HL-60 (cell line): ENCODE results near the gene IL1A.

Source experiments
- DNase-seq, 2 experiments: peaks; one replicate each; pipeline ENCODE4 v3.0.0-alpha.2; 2010 to 2020; ENCODE audit warnings: low read depth in 1 of 2, low spot score in 1 of 2
- H3K27ac ChIP-seq: fragments of 250-450 bp; sonication (Bioruptor Pico); replicated peaks from 2 replicates; pipeline ENCODE4 v1.5.1; 2020; ENCODE audit warnings: mild to moderate bottlenecking, moderate library complexity
- H3K27me3 ChIP-seq: fragments of 250-450 bp; sonication (Bioruptor Pico); 2 replicates; pipeline ENCODE4 v1.5.1; 2021; ENCODE audit warnings: mild to moderate bottlenecking, moderate library complexity; ENCODE audit not compliant: insufficient read depth, poor library complexity, severe bottlenecking
- H3K4me3 ChIP-seq: replicated peaks from 2 replicates; pipeline ENCODE4 v1.5.1; 2011; ENCODE audit warnings: mild to moderate bottlenecking, control low read depth, low read length; ENCODE audit not compliant: insufficient read depth
- CTCF ChIP-seq: IDR thresholded peaks from one replicate; pipeline ENCODE4 v1.5.1; 2011; ENCODE audit warnings: low read length, control low read depth, inconsistent platforms; ENCODE audit not compliant: insufficient read depth
- GABPA ChIP-seq: IDR thresholded peaks from 2 replicates; pipeline ENCODE4 v1.6.1; 2012; ENCODE audit warnings: low read depth
- POLR2AphosphoS5 ChIP-seq: IDR thresholded peaks from 2 replicates; pipeline ENCODE4 v1.6.1; 2012; ENCODE audit warnings: low read depth
- REST ChIP-seq: IDR thresholded peaks from 2 replicates; pipeline ENCODE4 v1.6.1; 2012; ENCODE audit warnings: low read depth; ENCODE audit not compliant: insufficient replicate concordance
- SPI1 ChIP-seq: IDR thresholded peaks from 2 replicates; pipeline ENCODE4 v1.6.1; 2012; ENCODE audit warnings: low read depth, mild to moderate bottlenecking, borderline replicate concordance

IL1A gene

GRCh38 chr2:112755444-112755843 is 28.8 kb downstream of the IL1A start:
- Histone ChIP-seq H3K27ac (peak overlapping the region; percentile 65), H3K27me3 (no peaks in the 10 kb centered on the region), H3K4me3 (no peak overlapping the region)
- no peak for DNase-seq
- TF ChIP-seq CTCF, result no peak
- no peak for TF ChIP-seq GABPA
- TF ChIP-seq SPI1, result no peak
- TF ChIP-seq POLR2AphosphoS5, result no peak
- TF ChIP-seq REST, result no peak

GRCh38 chr2:112754564-112754963 is 29.7 kb downstream of the IL1A start:
- Histone ChIP-seq H3K4me3 (no peak overlapping the region), H3K27ac (peak overlapping the region; percentile 65), H3K27me3 (no peaks in the 10 kb centered on the region)
- peak; percentile 35 to 87 for DNase-seq
- TF ChIP-seq POLR2AphosphoS5, result no peak
- TF ChIP-seq GABPA, result no peak
- peak; percentile 95 for TF ChIP-seq SPI1

- Histone ChIP-seq H3K27ac (no peak overlapping the region), H3K4me3 (no peak overlapping the region), H3K27me3 (no peaks in the 10 kb centered on the region)
- TF ChIP-seq SPI1, result no peak
- TF ChIP-seq POLR2AphosphoS5, result no peak
- TF ChIP-seq GABPA, result no peak
- TF ChIP-seq CTCF, result no peak
- no peak for TF ChIP-seq REST
- no peak for DNase-seq
Observed at GRCh38 chr2:112752667-112753066, 31.6 kb downstream of the IL1A start.

GRCh38 chr2:112751451-112752197 is 32.7 kb downstream of the IL1A start:
- no peak overlapping the region for H3K4me3 ChIP-seq
- no peak overlapping the region for H3K27ac ChIP-seq
- no peak for DNase-seq
- TF ChIP-seq POLR2AphosphoS5 (no peak), SPI1 (no peak), CTCF (no peak), GABPA (no peak), REST (no peak)
- no peaks in the 10 kb centered on the region for H3K27me3 ChIP-seq
